Skeletal muscle tissue (tissue), 4 donors: ENCODE data around the gene DNAH6. TPM values are rescaled to one million over a fixed set of nuclear protein-coding genes. Genes with fewer than 3 reads are reported as not detected.

Experiments
- H3K27ac ChIP-seq: one replicate; pipeline ENCODE4 v1.7.0; 2013; ENCODE audit warnings: mild to moderate bottlenecking, low read depth, low read length, inconsistent platforms
- H3K27me3 ChIP-seq, 3 donors: one replicate each; pipeline ENCODE4 v1.7.0; 2013; ENCODE audit warnings: low read length in 3 of 3; ENCODE audit not compliant: control insufficient read depth in 3 of 3, insufficient read depth in 3 of 3
- H3K36me3 ChIP-seq, 3 donors: one replicate each; pipeline ENCODE4 v1.7.0; 2013; ENCODE audit warnings: low read length in 3 of 3; ENCODE audit not compliant: control insufficient read depth in 3 of 3, insufficient read depth in 3 of 3
- H3K4me1 ChIP-seq, 3 donors: one replicate each; pipeline ENCODE4 v1.7.0; 2013; ENCODE audit warnings: low read length in 3 of 3, mild to moderate bottlenecking in 3 of 3; ENCODE audit not compliant: control insufficient read depth in 3 of 3, insufficient read depth in 3 of 3
- H3K4me3 ChIP-seq, 3 donors: one replicate each; pipeline ENCODE4 v1.7.0; 2013; ENCODE audit warnings: low read length in 3 of 3
- H3K9ac ChIP-seq, 3 donors: one replicate each; pipeline ENCODE4 v1.7.0; 2013; ENCODE audit warnings: low read length in 3 of 3, mild to moderate bottlenecking in 3 of 3, moderate library complexity in 2 of 3, low read depth in 1 of 3
- H3K9me3 ChIP-seq, 3 donors: one replicate each; pipeline ENCODE4 v1.7.0; 2013; ENCODE audit warnings: low read length in 3 of 3; ENCODE audit not compliant: control insufficient read depth in 3 of 3
- total RNA-seq: library from RNA; depleted of rRNA; stranded (reverse); fragments of >200 nt; gene quantifications from one replicate; pipeline ENCODE4 v1.2.3, GENCODE V29; 2014
- donor health status: Osteomylitis.

DNAH6 gene
- total RNA-seq, 1 donor from 2014 or later, result 1.0 TPM

DNA sequence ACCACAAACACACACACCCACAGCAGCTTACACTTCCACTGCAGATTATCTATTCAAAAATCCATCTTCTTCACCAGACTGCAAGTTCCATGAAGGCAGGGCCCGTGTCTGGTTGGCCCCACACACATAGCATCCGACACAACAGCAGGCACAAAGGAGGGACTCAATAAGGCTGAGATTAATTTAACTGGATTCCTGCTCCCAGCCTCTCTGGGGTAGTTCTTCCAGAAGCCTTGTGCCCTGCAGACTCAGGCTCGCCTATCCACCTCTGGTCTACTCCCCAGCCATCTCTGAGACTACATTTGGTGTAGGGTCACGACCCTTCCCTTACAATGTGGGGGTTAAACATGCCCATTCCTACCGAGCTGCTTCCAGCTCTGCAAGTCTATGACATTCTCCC lies 306.9 kb downstream of the DNAH6 start:
- Histone ChIP-seq H3K36me3 (no peaks in the 10 kb centered on the region), H3K9ac (no peak overlapping the region), H3K9me3 (no peaks in the 10 kb centered on the region), H3K27me3 (no peaks in the 10 kb centered on the region), H3K4me3 (no peak overlapping the region), H3K27ac (no peak overlapping the region), H3K4me1 (no peaks in the 10 kb centered on the region)

DNA sequence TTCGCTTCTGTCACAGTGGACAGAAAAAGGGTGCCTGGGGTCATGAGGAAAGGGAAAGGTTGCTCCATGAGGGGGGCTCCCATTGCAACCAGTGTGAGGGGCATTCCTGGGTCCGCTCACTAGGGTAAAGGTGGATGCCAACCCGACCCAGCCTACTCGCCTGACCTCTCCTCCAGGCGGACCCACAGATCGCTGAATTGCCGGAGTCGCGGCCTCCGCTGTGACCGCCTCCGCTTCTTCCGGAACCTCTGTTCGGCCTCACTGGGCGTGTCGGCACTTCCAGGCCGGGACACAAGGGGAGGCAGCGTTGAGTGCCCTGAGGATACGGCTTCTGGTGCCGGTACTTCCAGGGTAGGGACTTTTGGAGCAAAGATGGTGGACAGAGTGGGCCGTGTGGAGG lies 307.5 kb downstream of the DNAH6 start:
- H3K9ac ChIP-seq, result no peak overlapping the region
- peaks cover 0 to 5% (median 0%) of the 10 kb centered on the region in 3 donors for H3K27me3 ChIP-seq
- H3K4me3 ChIP-seq, result no peak overlapping the region
- no peaks in the 10 kb centered on the region for H3K4me1 ChIP-seq
- no peak overlapping the region for H3K27ac ChIP-seq
- no peaks in the 10 kb centered on the region for H3K9me3 ChIP-seq
- H3K36me3 ChIP-seq, result no peaks in the 10 kb centered on the region

DNA sequence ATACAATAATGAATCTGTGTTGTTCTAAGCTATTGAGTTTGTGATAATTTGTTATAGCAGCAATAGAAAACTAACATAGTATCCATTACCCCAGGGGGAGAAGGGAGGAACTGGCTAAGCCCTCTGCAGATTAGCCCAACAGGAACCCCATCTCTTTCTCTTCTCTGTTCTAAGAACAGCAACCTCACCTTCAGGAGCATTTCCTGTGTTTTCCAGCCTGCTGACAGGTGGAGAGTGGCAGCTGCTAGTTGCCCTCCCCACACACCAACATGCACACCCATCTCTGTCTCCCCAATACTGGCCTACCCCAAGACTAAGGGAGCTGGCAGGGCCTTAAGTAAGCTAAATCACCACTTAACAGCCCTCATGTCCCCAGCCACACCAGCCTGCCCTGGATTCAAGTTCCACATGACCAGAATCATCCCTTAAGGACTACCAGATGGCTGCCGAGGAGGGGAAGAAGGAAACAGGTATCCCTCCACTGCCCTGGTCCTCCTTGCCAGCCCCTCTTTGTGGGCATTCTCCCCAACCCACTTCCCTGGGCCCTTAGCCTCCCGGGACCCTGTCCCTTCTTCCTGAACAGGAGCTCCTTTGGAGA lies 311.8 kb downstream of the DNAH6 start:
- Histone ChIP-seq H3K4me1 (no peaks in the 10 kb centered on the region), H3K9ac (no peak overlapping the region)

DNA sequence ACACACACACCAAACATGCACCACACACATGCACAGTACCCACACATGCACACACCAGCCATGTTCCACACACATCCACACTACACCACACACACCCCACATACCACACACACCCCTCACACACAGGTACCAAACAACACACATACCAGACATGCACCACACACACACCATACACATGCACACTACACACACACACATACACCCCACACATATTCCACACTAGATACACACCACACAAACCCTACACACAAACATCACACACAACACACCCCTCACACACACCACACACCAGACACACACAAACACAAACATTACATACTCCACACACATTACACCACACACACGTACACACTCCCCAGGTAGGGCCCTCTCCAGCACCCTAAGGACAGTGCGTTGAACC lies 313.4 kb downstream of the DNAH6 start:
- Histone ChIP-seq H3K4me1 (no peaks in the 10 kb centered on the region), H3K9ac (no peak overlapping the region), H3K9me3 (no peaks in the 10 kb centered on the region), H3K4me3 (no peak overlapping the region), H3K27me3 (peaks cover 4 to 13% (median 6%) of the 10 kb centered on the region in 3 donors), H3K27ac (no peak overlapping the region), H3K36me3 (no peaks in the 10 kb centered on the region)

More for the DNA sequence above, 311.8 kb downstream of the DNAH6 start:
- Histone ChIP-seq H3K9me3 (no peaks in the 10 kb centered on the region), H3K27ac (no peak overlapping the region), H3K27me3 (peaks cover 4 to 13% (median 6%) of the 10 kb centered on the region in 3 donors), H3K4me3 (no peak overlapping the region), H3K36me3 (no peaks in the 10 kb centered on the region)

DNA sequence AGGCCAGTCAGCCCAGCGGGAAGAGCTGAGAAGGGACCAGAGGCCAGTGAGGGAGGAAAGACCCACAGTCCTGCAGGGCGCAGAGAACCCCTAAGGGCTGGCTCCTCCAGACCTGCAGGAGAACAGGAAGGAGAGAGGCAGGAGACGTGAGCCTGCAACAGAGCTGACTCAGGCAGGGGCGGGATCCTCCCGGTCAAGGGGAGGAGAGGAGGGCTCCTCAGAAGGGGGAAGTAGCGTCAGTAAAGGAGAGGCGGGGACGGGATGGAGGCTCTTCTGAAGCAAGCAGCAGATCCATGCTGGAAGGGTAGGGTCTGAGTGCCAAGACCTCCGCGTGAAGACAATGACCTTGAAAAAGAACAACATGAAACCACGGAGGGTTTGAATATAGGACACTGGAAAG lies 313.8 kb downstream of the DNAH6 start:
- Histone ChIP-seq H3K4me1 (no peaks in the 10 kb centered on the region), H3K36me3 (no peaks in the 10 kb centered on the region), H3K9me3 (no peaks in the 10 kb centered on the region), H3K9ac (no peak overlapping the region), H3K27ac (no peak overlapping the region), H3K27me3 (peaks cover 4 to 13% (median 6%) of the 10 kb centered on the region in 3 donors), H3K4me3 (no peak overlapping the region)

DNA sequence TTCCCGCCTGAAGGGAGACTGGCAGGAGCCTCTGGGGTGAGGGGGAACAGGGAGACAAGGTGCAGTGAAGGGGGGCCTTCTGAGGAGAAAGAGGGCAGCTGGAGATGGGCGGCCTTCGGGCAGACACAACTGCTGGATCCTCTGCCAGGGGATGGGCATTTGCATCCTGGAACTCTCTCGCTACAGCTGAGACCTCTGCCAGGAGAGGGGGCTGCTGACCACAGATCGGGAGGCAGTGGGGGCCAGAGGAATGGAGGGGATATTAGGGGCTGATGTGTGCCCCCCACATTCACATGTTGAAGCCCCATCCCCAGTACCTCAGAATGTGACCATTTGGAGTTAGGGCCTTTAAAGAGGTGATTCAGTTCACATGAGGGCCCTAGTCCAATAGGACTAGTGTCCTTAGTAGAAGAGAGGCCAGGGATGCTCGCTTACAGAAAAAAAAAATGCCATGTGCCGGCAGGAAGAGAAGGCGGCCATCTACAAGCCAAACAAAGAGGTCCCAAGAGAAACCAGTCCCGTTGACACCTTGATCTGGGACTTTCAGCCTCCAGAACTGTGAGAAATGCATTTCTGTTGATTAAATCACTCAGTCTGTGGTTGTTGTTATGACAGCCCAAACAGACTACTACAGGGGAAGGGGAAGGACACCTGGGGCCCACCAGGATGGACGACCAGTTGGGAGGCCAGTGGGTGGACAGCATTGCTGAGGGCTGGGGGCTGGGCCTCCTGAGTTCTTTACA lies 314.6 kb downstream of the DNAH6 start:
- H3K36me3 ChIP-seq, result no peaks in the 10 kb centered on the region
- H3K4me3 ChIP-seq, result no peak overlapping the region
- no peak overlapping the region for H3K27ac ChIP-seq
- H3K9me3 ChIP-seq, result peaks cover 0 to 4% (median 0%) of the 10 kb centered on the region in 3 donors
- no peak overlapping the region for H3K9ac ChIP-seq
- peaks cover 4 to 13% (median 6%) of the 10 kb centered on the region in 3 donors for H3K27me3 ChIP-seq
- H3K4me1 ChIP-seq, result no peaks in the 10 kb centered on the region

DNA sequence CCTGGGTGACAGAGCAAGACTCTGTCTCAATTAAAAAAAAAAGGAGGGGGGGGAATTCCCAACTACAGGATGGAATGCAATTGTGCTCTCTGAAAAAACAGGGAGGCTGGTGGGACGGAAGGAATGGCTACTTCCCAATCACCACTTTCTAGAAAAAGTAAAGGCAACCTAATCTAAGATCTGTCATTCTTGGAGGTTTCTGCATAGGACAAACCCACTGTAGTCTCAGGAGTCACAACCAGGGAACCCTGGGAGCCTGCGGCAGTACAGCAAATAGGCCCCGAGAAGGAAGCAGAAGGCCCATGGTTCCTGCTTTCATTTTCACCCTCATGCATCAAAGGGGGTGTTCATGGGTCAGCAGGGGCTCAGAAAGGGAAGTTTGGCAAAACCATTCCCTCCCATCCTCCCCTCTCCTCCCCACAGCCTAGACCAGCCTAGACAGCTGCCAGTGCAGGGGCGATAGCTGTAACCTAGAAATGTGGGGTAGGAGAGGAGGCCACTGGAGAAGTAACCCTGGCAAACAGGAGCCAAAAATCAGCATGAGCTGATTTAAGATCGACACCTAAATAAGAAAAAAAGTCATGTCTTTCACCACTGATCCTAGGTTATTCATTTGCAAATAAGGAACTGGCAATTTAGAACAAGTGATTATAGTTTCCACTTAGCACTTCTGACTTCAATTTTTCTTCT lies 316.6 kb downstream of the DNAH6 start:
- Histone ChIP-seq H3K36me3 (no peaks in the 10 kb centered on the region), H3K4me3 (no peak overlapping the region), H3K27me3 (peaks cover 4 to 13% (median 6%) of the 10 kb centered on the region in 3 donors), H3K9ac (no peak overlapping the region), H3K9me3 (peaks cover 0 to 4% (median 0%) of the 10 kb centered on the region in 3 donors), H3K4me1 (no peaks in the 10 kb centered on the region), H3K27ac (no peak overlapping the region)

DNA sequence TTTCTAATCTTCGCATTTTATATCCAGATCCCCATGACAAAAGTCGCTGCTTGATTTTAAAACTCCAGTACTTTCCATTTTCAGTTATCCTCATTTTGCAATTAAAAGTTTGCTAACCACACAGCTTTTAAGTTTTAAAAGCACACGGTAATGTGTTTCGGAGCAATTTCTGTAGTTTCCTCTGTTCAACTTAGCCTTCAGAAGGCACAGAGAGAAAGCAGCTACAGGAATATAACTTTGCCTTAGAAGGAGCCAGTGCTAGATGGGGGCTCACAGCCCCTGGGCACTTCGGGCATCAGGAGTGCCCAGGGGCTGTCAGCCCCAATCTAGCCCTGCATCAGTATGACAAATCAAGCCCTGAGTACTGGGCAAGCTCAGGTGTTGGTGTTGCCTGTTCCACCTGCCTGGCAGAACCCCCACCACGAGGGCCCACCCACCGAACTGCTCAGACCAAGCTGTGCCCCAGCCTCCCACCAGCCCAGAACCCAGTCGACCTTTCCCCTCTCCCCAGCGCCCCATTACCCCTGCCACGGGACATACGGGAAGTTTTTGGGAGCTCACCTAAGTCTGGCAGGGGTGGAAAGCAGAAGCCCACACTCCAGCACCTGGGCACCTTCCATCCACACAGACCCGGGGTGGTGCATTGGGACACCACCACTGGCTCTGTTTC lies 317.3 kb downstream of the DNAH6 start:
- no peaks in the 10 kb centered on the region for H3K4me1 ChIP-seq
- no peak overlapping the region for H3K4me3 ChIP-seq
- no peak overlapping the region for H3K27ac ChIP-seq
- H3K27me3 ChIP-seq, result peaks cover 4 to 9% (median 6%) of the 10 kb centered on the region in 3 donors
- peaks cover 0 to 4% (median 0%) of the 10 kb centered on the region in 3 donors for H3K9me3 ChIP-seq
- H3K36me3 ChIP-seq, result no peaks in the 10 kb centered on the region
- H3K9ac ChIP-seq, result no peak overlapping the region

DNA sequence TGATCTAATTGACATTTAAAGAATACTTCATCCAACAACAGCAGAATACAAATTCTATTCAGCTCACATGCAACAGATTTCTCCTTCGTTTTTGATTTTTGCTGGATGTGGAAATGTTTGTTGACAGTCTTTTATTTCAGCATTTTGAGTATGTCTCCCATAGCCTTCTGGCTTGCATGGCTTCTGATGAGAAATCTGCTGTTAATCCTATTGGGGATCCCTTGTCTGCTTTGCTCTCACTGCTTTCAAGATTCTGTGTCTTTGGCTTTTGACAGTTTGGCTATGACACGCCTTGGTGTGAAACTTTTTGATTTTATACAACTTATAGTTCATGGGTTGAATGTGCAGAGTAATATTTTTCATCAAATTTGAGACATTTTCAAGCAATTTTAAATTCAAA lies 319.9 kb downstream of the DNAH6 start:
- no peaks in the 10 kb centered on the region for H3K36me3 ChIP-seq
- H3K27me3 ChIP-seq, result peaks cover 0 to 4% (median 0%) of the 10 kb centered on the region in 3 donors
- H3K27ac ChIP-seq, result no peak overlapping the region
- H3K4me3 ChIP-seq, result no peak overlapping the region
- no peak overlapping the region for H3K9ac ChIP-seq
- no peaks in the 10 kb centered on the region for H3K4me1 ChIP-seq
- peaks cover 0 to 4% (median 0%) of the 10 kb centered on the region in 3 donors for H3K9me3 ChIP-seq
